Thoracic aorta (tissue), 2 donors: ENCODE measurements around the gene PHLDA3. TPM values are rescaled to one million over a fixed set of nuclear protein-coding genes. Genes with fewer than 3 reads are reported as not detected.

Experiments used
- ATAC-seq: fragments of 150-250 bp; one replicate; pipeline ENCODE4 v1.8.0; 2017; ENCODE audit warnings: low read depth; ENCODE audit not compliant: insufficient number of reproducible peaks, low FRiP score
- DNase-seq: peaks from one replicate; pipeline ENCODE4 v3.0.0-alpha.2; 2020; ENCODE audit warnings: low spot score
- H3K27ac ChIP-seq, 2 donors: fragments of 200-600 bp; sonication (generic); 1 replicate in 1 of 2; 2 replicates in 1 of 2; pipeline ENCODE4 v1.5.1; 2016; ENCODE audit warnings: mild to moderate bottlenecking in 2 of 2, moderate library complexity in 2 of 2
- H3K27me3 ChIP-seq: fragments of 200-600 bp; sonication (generic); replicated peaks from 2 replicates; pipeline ENCODE4 v1.6.0; 2016; ENCODE audit warnings: mild to moderate bottlenecking; ENCODE audit not compliant: insufficient read depth
- H3K36me3 ChIP-seq: fragments of 200-600 bp; sonication (generic); one replicate; pipeline ENCODE4 v1.5.1; 2016
- H3K4me1 ChIP-seq, 2 donors: fragments of 200-600 bp; sonication (generic); 1 replicate in 1 of 2; 2 replicates in 1 of 2; pipeline versions ENCODE4 v1.5.1 to v1.6.0; 2016; ENCODE audit warnings: low read depth in 2 of 2, mild to moderate bottlenecking in 1 of 2; ENCODE audit not compliant: control insufficient read depth in 1 of 2
- H3K4me3 ChIP-seq: fragments of 200-600 bp; sonication (generic); 2 replicates; pipeline ENCODE4 v1.5.1; 2016; ENCODE audit warnings: mild to moderate bottlenecking
- H3K9me3 ChIP-seq: fragments of 200-600 bp; sonication (generic); 2 replicates; pipeline ENCODE4 v1.5.1; 2016
- total RNA-seq, 2 donors: library from RNA; depleted of rRNA; stranded (reverse); fragments of >200 nt; gene quantifications; one replicate each; pipeline versions ENCODE4 v1.1.0 to v1.2.3, GENCODE V29; 2016
- TF ChIP-seq, protein P1 (sequence below): fragments of 200-600 bp; sonication (generic); IDR thresholded peaks from one replicate; pipeline ENCODE4 v1.5.1; 2019; ENCODE audit warnings: antibody characterized with exemption

PHLDA3 gene
- total RNA-seq, 2 donors from 2014 or later, result 65.7 to 134 TPM

DNA sequence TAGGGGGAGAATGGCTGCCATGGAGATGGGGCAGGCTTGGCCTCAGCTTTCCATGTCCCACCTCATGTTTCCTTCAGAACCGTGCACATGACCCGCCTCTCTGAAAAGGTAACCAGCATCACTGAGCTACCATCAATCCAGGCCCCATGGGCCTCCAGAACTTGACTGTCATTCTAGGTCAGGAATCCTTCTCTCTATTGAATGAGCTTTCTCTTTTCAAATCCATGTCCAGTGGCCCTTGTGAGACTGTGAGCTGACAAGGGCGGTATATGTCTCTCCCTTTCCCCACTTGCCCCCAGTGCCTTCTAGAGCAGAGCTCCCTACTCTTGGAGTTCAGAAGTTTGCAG is 33.5 kb upstream of the PHLDA3 start:
- ATAC-seq, result no peak
- peaks cover 5% of the 10 kb centered on the region for H3K36me3 ChIP-seq
- no peaks in the 10 kb centered on the region for H3K9me3 ChIP-seq
- no peaks in the 10 kb centered on the region for H3K27me3 ChIP-seq
- no peak for DNase-seq
- peaks cover 40 to 80% of the 10 kb centered on the region in 2 donors for H3K4me1 ChIP-seq
- TF ChIP-seq, protein P1, sequence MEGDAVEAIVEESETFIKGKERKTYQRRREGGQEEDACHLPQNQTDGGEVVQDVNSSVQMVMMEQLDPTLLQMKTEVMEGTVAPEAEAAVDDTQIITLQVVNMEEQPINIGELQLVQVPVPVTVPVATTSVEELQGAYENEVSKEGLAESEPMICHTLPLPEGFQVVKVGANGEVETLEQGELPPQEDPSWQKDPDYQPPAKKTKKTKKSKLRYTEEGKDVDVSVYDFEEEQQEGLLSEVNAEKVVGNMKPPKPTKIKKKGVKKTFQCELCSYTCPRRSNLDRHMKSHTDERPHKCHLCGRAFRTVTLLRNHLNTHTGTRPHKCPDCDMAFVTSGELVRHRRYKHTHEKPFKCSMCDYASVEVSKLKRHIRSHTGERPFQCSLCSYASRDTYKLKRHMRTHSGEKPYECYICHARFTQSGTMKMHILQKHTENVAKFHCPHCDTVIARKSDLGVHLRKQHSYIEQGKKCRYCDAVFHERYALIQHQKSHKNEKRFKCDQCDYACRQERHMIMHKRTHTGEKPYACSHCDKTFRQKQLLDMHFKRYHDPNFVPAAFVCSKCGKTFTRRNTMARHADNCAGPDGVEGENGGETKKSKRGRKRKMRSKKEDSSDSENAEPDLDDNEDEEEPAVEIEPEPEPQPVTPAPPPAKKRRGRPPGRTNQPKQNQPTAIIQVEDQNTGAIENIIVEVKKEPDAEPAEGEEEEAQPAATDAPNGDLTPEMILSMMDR, result no peak
- H3K4me3 ChIP-seq, result peak overlapping the region; percentile 94
- peak overlapping the region; percentile 94 to 96 for H3K27ac ChIP-seq

DNA sequence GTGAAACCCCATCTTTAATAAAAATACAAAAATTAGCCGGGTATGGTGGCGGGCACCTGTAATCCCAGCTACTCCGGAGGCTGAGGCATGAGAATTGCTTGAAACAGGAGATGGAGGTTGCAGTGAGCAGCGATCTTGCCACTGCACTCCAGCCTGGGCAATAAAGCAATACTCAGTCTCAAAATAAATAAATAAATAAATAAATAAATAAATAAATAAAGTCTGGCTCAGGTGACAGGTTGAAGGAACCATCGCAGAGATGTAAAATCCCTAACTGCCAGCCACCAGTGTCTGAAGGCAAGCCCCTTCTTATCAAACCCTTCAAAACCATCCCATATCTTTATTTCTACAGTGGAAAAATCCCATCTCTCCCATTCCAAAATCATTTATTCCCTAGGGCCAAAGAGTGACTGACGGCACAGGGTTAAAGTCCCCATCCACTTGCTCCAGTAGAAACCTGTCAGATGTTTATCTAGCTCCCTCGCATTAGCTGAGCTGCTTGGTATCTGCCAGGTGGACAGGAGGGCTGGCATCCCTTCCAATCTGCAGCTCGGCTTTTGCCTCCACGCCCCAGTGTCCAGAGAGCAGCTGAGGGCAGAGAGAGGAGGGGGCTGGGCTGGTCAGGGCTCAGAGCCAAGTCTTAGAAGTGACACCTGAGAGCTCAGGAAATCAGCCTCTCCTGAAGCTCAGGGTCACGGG is 33.0 kb upstream of the PHLDA3 start:
- no peaks in the 10 kb centered on the region for H3K9me3 ChIP-seq
- no peaks in the 10 kb centered on the region for H3K27me3 ChIP-seq
- H3K4me3 ChIP-seq, result peak overlapping the region; percentile 94
- H3K4me1 ChIP-seq, result peaks cover 38 to 81% of the 10 kb centered on the region in 2 donors
- H3K36me3 ChIP-seq, result peaks cover 5% of the 10 kb centered on the region
- peak overlapping the region; percentile 94 to 96 for H3K27ac ChIP-seq
- ATAC-seq (no peak), DNase-seq (no peak)
- TF ChIP-seq, protein P1, result no peak

DNA sequence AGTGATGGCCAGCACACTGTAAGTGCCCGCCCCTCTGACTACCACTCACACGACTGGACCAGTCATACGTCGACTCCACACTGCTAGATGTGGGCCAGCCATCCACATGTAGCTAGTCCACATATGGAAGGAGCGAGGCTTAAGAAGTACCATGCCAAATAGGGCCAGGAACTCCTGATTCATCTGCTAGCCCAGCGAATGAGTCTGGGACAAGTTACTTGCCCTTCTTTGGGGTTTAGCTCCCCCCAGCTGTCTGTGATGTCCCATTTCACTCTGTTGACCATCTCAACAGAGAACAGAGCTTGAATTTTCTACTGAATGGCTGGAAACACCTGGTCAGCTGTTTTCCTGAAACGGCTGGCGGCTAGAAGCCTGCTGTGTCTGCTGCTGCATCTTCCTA is 32.2 kb upstream of the PHLDA3 start:
- Histone ChIP-seq H3K4me1 (peaks cover 46 to 89% of the 10 kb centered on the region in 2 donors), H3K27ac (peak overlapping the region; percentile 94 to 96), H3K36me3 (peaks cover 5% of the 10 kb centered on the region), H3K9me3 (no peaks in the 10 kb centered on the region), H3K27me3 (no peaks in the 10 kb centered on the region), H3K4me3 (peak overlapping the region; percentile 43)
- TF ChIP-seq, protein P1, result no peak
- DNase-seq, result no peak
- ATAC-seq, result no peak

DNA sequence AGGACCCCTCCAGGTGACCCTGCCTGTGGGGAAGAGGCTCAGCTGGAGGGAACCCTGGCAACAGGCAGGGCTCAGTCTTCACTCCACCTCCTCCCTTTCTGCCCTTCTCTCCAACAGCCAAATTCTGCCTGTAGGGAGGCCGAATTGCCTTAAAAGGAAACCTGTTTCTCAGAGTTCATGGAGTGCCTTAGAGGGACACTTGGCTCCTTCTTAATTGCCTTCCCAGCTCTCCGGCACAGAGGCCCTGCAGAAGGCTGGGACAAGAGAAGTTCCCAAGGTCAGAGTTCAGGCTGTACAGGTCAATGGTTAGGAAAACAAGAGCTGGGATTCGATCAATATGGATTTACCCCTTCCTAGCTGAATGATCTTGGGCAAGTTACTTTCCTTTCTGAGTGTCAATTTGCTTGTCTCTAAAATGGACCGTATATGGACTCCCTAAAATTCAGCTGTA is 31.7 kb upstream of the PHLDA3 start:
- no peak for ATAC-seq
- Histone ChIP-seq H3K9me3 (no peaks in the 10 kb centered on the region), H3K27ac (peak overlapping the region; percentile 94 to 96), H3K27me3 (no peaks in the 10 kb centered on the region), H3K4me1 (peaks cover 50 to 93% of the 10 kb centered on the region in 2 donors), H3K36me3 (peaks cover 5% of the 10 kb centered on the region), H3K4me3 (peak overlapping the region; percentile 43)
- no peak for DNase-seq
- TF ChIP-seq, protein P1, result no peak

DNA sequence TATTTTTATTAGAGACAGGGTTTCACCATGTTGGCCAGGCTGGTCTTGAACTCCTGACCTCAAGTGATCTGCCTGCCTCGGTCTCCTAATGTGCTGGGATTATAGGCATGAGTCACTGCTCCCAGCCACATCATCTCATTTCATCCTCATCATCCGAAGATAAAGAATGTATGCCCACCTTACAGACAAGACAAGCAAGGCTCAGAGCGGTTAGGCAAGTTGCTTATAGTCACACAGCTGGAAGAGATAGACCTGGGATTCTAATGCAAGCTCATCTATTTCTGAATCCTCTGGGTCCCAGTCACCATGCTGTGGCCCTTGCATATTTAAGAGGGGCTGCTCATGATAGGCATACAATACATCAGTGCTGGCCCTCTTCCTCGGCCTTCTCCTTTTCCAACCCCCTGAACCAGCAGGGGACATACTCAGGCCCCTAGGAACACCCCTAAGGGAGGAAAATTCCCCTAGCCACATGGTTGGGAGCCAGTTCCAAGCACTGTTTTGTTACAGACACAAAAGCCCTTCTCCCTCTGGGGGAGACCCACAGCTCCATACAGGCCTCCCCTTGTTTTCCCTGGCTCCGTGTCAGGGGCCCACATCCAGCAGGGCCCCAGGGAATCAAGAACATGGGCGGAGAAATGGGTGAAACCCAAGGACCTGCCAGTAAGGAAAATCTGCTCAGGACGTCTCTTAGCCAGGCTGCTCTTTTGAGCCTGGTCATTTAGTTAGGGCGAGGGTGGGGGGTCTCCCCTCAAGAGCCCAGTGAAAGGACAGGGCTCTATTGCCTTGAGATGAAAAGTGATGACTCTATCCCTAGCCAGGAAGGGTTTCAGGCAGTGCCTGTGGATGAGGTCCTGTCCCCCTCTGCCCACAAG is 31.0 kb upstream of the PHLDA3 start:
- no peak for DNase-seq
- Histone ChIP-seq H3K36me3 (peaks cover 11% of the 10 kb centered on the region), H3K27me3 (no peaks in the 10 kb centered on the region), H3K4me1 (peaks cover 56 to 96% of the 10 kb centered on the region in 2 donors), H3K9me3 (no peaks in the 10 kb centered on the region), H3K27ac (peak overlapping the region; percentile 94 to 96), H3K4me3 (peak overlapping the region; percentile 43)
- TF ChIP-seq, protein P1, result no peak
- peak; percentile 23 for ATAC-seq
